Measurements from ENCODE around the gene ZCWPW1. TPM values are rescaled to one million over a fixed set of nuclear protein-coding genes. Genes with fewer than 3 reads are reported as not detected.
"Not testable (repeated sequence)": the region's sequence is repeated elsewhere in the genome, so short reads cannot be mapped to it uniquely, and the experiment has no call there.

ZCWPW1 gene
- total RNA-seq, 2 donors from 2014 or later = 1.1 to 1.3 TPM

GRCh38 chr7:100389437-100390088 is 38.9 kb downstream of the ZCWPW1 start:
- intact Hi-C loops (cut with DNase I) = no loop called here
- H3K9ac ChIP-seq (ENCODE audit: low read depth in 2 of 2, low read length in 2 of 2) = no peak overlapping the region

GRCh38 chr7:100387695-100388094 is 40.8 kb downstream of the ZCWPW1 start:
- Histone ChIP-seq H3K36me3 (no peaks in the 10 kb centered on the region), H3K9me3 (no peaks in the 10 kb centered on the region), H3K4me1 (no peaks in the 10 kb centered on the region), H3K27me3 (no peaks in the 10 kb centered on the region), H3K27ac (no peak overlapping the region), H3K9ac (ENCODE audit: low read depth in 2 of 2, low read length in 2 of 2) (no peak overlapping the region), H3K4me3 (no peak overlapping the region)
- intact Hi-C loops (cut with DNase I) = no loop called here
- no peak for TF ChIP-seq CTCF (IDR thresholded peaks at IDR 0.05)
- DNase-seq = no peak

More at GRCh38 chr7:100389437-100390088, 38.9 kb downstream of the ZCWPW1 start:
- Histone ChIP-seq H3K4me1 (no peaks in the 10 kb centered on the region), H3K9me3 (no peaks in the 10 kb centered on the region), H3K27ac (no peak overlapping the region), H3K36me3 (no peaks in the 10 kb centered on the region), H3K27me3 (no peaks in the 10 kb centered on the region), H3K4me3 (no peak overlapping the region)
- no peak for DNase-seq
- no peak for TF ChIP-seq CTCF (IDR thresholded peaks at IDR 0.05)

- intact Hi-C loops (cut with DNase I) = no loop called here
Observed at GRCh38 chr7:100386940-100387339, 41.6 kb downstream of the ZCWPW1 start.

GRCh38 chr7:100384628-100385294 is 43.7 kb downstream of the ZCWPW1 start:
- Histone ChIP-seq H3K27ac (no peak overlapping the region), H3K4me1 (no peaks in the 10 kb centered on the region), H3K9ac (ENCODE audit: low read depth in 2 of 2, low read length in 2 of 2) (no peak overlapping the region), H3K9me3 (no peaks in the 10 kb centered on the region), H3K4me3 (no peak overlapping the region), H3K36me3 (no peaks in the 10 kb centered on the region), H3K27me3 (no peaks in the 10 kb centered on the region)
- intact Hi-C loops (cut with DNase I) = no loop called here
- TF ChIP-seq CTCF (IDR thresholded peaks at IDR 0.05) = no peak
- no peak for DNase-seq

More at GRCh38 chr7:100386940-100387339, 41.6 kb downstream of the ZCWPW1 start:
- no peak overlapping the region for H3K4me3 ChIP-seq
- H3K27me3 ChIP-seq = no peaks in the 10 kb centered on the region
- no peak for DNase-seq
- no peak for TF ChIP-seq CTCF (IDR thresholded peaks at IDR 0.05)
- no peak overlapping the region for H3K9ac ChIP-seq (ENCODE audit: low read depth in 2 of 2, low read length in 2 of 2)
- H3K4me1 ChIP-seq = no peaks in the 10 kb centered on the region
- no peak overlapping the region for H3K27ac ChIP-seq
- H3K9me3 ChIP-seq = no peaks in the 10 kb centered on the region
- H3K36me3 ChIP-seq = no peaks in the 10 kb centered on the region

- DNase-seq; H3K9me3 ChIP-seq; H3K27ac ChIP-seq; H3K9ac ChIP-seq (ENCODE audit: low read depth in 2 of 2, low read length in 2 of 2); intact Hi-C loops (cut with DNase I); H3K27me3 ChIP-seq; H3K4me3 ChIP-seq; H3K4me1 ChIP-seq; H3K36me3 ChIP-seq: not testable (repeated sequence)
Observed at GRCh38 chr7:100382234-100382853, 46.2 kb downstream of the ZCWPW1 start.

GRCh38 chr7:100381531-100382233 is 46.8 kb downstream of the ZCWPW1 start:
- not testable (repeated sequence) for DNase-seq, H3K4me3 ChIP-seq

More at GRCh38 chr7:100381531-100382233, 46.8 kb downstream of the ZCWPW1 start:
- H3K9ac ChIP-seq (ENCODE audit: low read depth in 2 of 2, low read length in 2 of 2); H3K36me3 ChIP-seq; H3K9me3 ChIP-seq; H3K27me3 ChIP-seq; intact Hi-C loops (cut with DNase I); H3K27ac ChIP-seq; H3K4me1 ChIP-seq: not testable (repeated sequence)
